H9 (cell line): ENCODE results near the gene GOLGA6A. TPM values are rescaled to one million over a fixed set of nuclear protein-coding genes. Genes with fewer than 3 reads are reported as not detected.

Experiments
- DNase-seq: peaks from one replicate; pipeline ENCODE4 v3.0.0-alpha.2; 2017
- H2AFZ ChIP-seq: one replicate; pipeline ENCODE4 v1.6.1; 2013; ENCODE audit warnings: mild to moderate bottlenecking, low read length, control low read depth, moderate library complexity
- H2AK5ac ChIP-seq: 2 replicates; pipeline ENCODE4 v1.6.1; 2013; ENCODE audit warnings: low read length, control low read depth, mixed read lengths; ENCODE audit not compliant: insufficient read length
- H2BK120ac ChIP-seq: one replicate; pipeline ENCODE4 v1.6.1; 2013; ENCODE audit warnings: low read depth, mild to moderate bottlenecking, low read length, control low read depth, inconsistent platforms; ENCODE audit not compliant: poor library complexity, severe bottlenecking
- H2BK12ac ChIP-seq: 2 replicates; pipeline ENCODE4 v1.6.1; 2013; ENCODE audit warnings: low read length, control low read depth, mixed read lengths, low read depth; ENCODE audit not compliant: insufficient read length
- H2BK15ac ChIP-seq: 2 replicates; pipeline ENCODE4 v1.6.1; 2013; ENCODE audit warnings: low read depth, low read length, control low read depth
- H2BK20ac ChIP-seq: one replicate; pipeline ENCODE4 v1.6.1; 2013; ENCODE audit warnings: low read depth, mild to moderate bottlenecking, low read length, control low read depth, inconsistent platforms; ENCODE audit not compliant: poor library complexity, severe bottlenecking
- H2BK5ac ChIP-seq: 2 replicates; pipeline ENCODE4 v1.6.1; 2013; ENCODE audit warnings: low read length, control low read depth, mixed read lengths; ENCODE audit not compliant: insufficient read length
- H3K14ac ChIP-seq: 2 replicates; pipeline ENCODE4 v1.6.1; 2013; ENCODE audit warnings: low read length, control low read depth; ENCODE audit not compliant: insufficient read depth
- H3K18ac ChIP-seq: 2 replicates; pipeline ENCODE4 v1.6.1; 2013; ENCODE audit warnings: low read depth, mild to moderate bottlenecking, mixed read lengths, low read length, control low read depth; ENCODE audit not compliant: insufficient read length
- H3K23ac ChIP-seq: 2 replicates; pipeline ENCODE4 v1.6.1; 2013; ENCODE audit warnings: low read length, control low read depth, mixed read lengths, low read depth; ENCODE audit not compliant: insufficient read length
- H3K23me2 ChIP-seq: 2 replicates; pipeline ENCODE4 v1.6.1; 2013; ENCODE audit warnings: low read depth, mild to moderate bottlenecking, mixed read lengths, low read length, control low read depth; ENCODE audit not compliant: insufficient read length, poor library complexity, severe bottlenecking
- H3K27ac ChIP-seq: 2 replicates; pipeline ENCODE4 v1.5.1; 2013; ENCODE audit warnings: low read length, control low read depth, mixed read lengths, low read depth; ENCODE audit not compliant: insufficient read length
- H3K27me3 ChIP-seq: 2 replicates; pipeline ENCODE4 v1.6.1; 2013; ENCODE audit warnings: low read length, control low read depth, inconsistent platforms; ENCODE audit not compliant: insufficient read depth
- H3K4ac ChIP-seq: 2 replicates; pipeline ENCODE4 v1.6.1; 2013; ENCODE audit warnings: low read depth, mild to moderate bottlenecking, control low read depth, inconsistent platforms, low read length, moderate library complexity
- H3K4me1 ChIP-seq: 2 replicates; pipeline ENCODE4 v1.6.1; 2013; ENCODE audit warnings: low read length, control low read depth, inconsistent platforms; ENCODE audit not compliant: insufficient read depth
- H3K4me2 ChIP-seq: 2 replicates; pipeline ENCODE4 v1.6.1; 2013; ENCODE audit warnings: low read length, control low read depth, mixed read lengths; ENCODE audit not compliant: insufficient read length, insufficient read depth
- H3K56ac ChIP-seq: 2 replicates; pipeline ENCODE4 v1.6.1; 2013; ENCODE audit warnings: low read depth, mild to moderate bottlenecking, mixed read lengths, low read length, control low read depth; ENCODE audit not compliant: insufficient read length
- H3K79me1 ChIP-seq: 2 replicates; pipeline ENCODE4 v1.6.1; 2013; ENCODE audit warnings: low read depth, mild to moderate bottlenecking, moderate library complexity, low read length, control low read depth, inconsistent platforms; ENCODE audit not compliant: insufficient read depth, poor library complexity, severe bottlenecking
- H3K79me2 ChIP-seq: 2 replicates; pipeline ENCODE4 v1.6.1; 2013; ENCODE audit warnings: low read length, control low read depth, inconsistent platforms; ENCODE audit not compliant: insufficient read depth
- H3K9ac ChIP-seq: 2 replicates; pipeline ENCODE4 v1.6.1; 2013; ENCODE audit warnings: low read length, control low read depth, mixed read lengths; ENCODE audit not compliant: insufficient read length; ENCODE audit errors: extremely low read depth
- H3K9me3 ChIP-seq: one replicate; pipeline ENCODE4 v1.6.1; 2013; ENCODE audit warnings: low read depth, low read length, inconsistent platforms; ENCODE audit not compliant: control insufficient read depth
- H3T11ph ChIP-seq: one replicate; pipeline ENCODE4 v1.6.1; 2013; ENCODE audit warnings: mild to moderate bottlenecking, low read length, control low read depth, inconsistent platforms
- H4K20me1 ChIP-seq: one replicate; pipeline ENCODE4 v1.6.1; 2013; ENCODE audit not compliant: control insufficient read depth, insufficient read length, insufficient read depth
- H4K5ac ChIP-seq: 2 replicates; pipeline ENCODE4 v1.6.1; 2013; ENCODE audit warnings: low read depth, mild to moderate bottlenecking, mixed read lengths, low read length, control low read depth; ENCODE audit not compliant: insufficient read length
- H4K8ac ChIP-seq: replicated peaks from 2 replicates; pipeline ENCODE4 v1.6.1; 2013; ENCODE audit warnings: low read length, control low read depth, mixed read lengths, low read depth; ENCODE audit not compliant: insufficient read length
- H4K91ac ChIP-seq: 2 replicates; pipeline ENCODE4 v1.6.1; 2013; ENCODE audit warnings: low read depth, mild to moderate bottlenecking, moderate library complexity, mixed read lengths, low read length, control low read depth; ENCODE audit not compliant: insufficient read length
- H3K27ac Mint-ChIP-seq, 3 experiments: 2 replicates in 2 of 3; 3 replicates in 1 of 3; pipeline ENCODE4 v1.8.0; 2020 to 2021; ENCODE audit warnings: mixed read lengths in 3 of 3, mild to moderate bottlenecking in 1 of 3, moderate library complexity in 1 of 3
- H3K27me3 Mint-ChIP-seq: 2 replicates; pipeline ENCODE4 v1.8.0; 2021; ENCODE audit warnings: low read depth, mild to moderate bottlenecking, moderate library complexity, mixed read lengths
- H3K36me3 Mint-ChIP-seq, 3 experiments: 2 replicates in 2 of 3; 3 replicates in 1 of 3; pipeline ENCODE4 v1.8.0; 2020 to 2021; ENCODE audit warnings: low read depth in 3 of 3, mixed read lengths in 3 of 3; ENCODE audit not compliant: insufficient read depth in 1 of 3
- H3K4me1 Mint-ChIP-seq, 2 experiments: 2 replicates each; pipeline ENCODE4 v1.8.0; 2020; ENCODE audit warnings: mixed read lengths in 2 of 2
- H3K4me3 Mint-ChIP-seq, 2 experiments: 2 replicates in 1 of 2; 3 replicates in 1 of 2; pipeline ENCODE4 v1.8.0; 2020 to 2021; ENCODE audit warnings: mild to moderate bottlenecking in 2 of 2, mixed read lengths in 2 of 2, moderate library complexity in 1 of 2
- H3K9me3 Mint-ChIP-seq, 2 experiments: 2 replicates in 1 of 2; 3 replicates in 1 of 2; pipeline ENCODE4 v1.8.0; 2020; ENCODE audit warnings: mild to moderate bottlenecking in 2 of 2, mixed read lengths in 2 of 2, moderate library complexity in 1 of 2
- WGBS: extraction: QIAGEN DNeasy Blood & Tissue Kit; methylation state at CpG from one replicate; pipeline ENCODE4 v1.1.7; 2013; ENCODE audit warnings: missing lambda C conversion rate, low lambda C conversion rate, mixed read lengths; ENCODE audit not compliant: insufficient read length; ENCODE audit errors: extremely low coverage; 5-methylcytosine and 5-hydroxymethylcytosine counted together
- total RNA-seq: library from RNA; stranded (reverse); gene quantifications from 2 replicates; pipeline ENCODE4 v1.2.1, GENCODE V29; 2021
- TF ChIP-seq, protein P1 (sequence below): fragments of 200-600 bp; sonication (generic); conservative IDR thresholded peaks from 3 replicates; pipeline ENCODE4 v1.8.0; 2021; ENCODE audit warnings: antibody characterized with exemption, mild to moderate bottlenecking

GOLGA6A gene
- total RNA-seq, 1 experiment from 2014 or later, result 0.72 TPM

GRCh38 chr15:74039656-74040010, 42.7 kb downstream of the GOLGA6A start:
- H3K27ac Mint-ChIP-seq, result no peak overlapping the region; a peak in 1 of 7 replicates
- H3K9me3 Mint-ChIP-seq, result no peaks in the 10 kb centered on the region; a peak in 1 of 5 replicates
- H4K5ac ChIP-seq, result no peak overlapping the region
- WGBS, result no CpG with 5 or more reads among the region's 5 CpGs
- H2BK20ac ChIP-seq, result no peak overlapping the region
- H3K4me1 ChIP-seq, result peaks cover 3% of the 10 kb centered on the region; the same call in 1 of the 2 replicates
- no peak overlapping the region for H3K23ac ChIP-seq
- no peak overlapping the region for H2BK15ac ChIP-seq
- H3K4ac ChIP-seq, result no peak overlapping the region
- peaks cover 31 to 37% of the 10 kb centered on the region in 2 experiments for H3K4me1 Mint-ChIP-seq
- no peak overlapping the region for H3T11ph ChIP-seq
- H2AFZ ChIP-seq, result no peak overlapping the region
- TF ChIP-seq, protein P1, sequence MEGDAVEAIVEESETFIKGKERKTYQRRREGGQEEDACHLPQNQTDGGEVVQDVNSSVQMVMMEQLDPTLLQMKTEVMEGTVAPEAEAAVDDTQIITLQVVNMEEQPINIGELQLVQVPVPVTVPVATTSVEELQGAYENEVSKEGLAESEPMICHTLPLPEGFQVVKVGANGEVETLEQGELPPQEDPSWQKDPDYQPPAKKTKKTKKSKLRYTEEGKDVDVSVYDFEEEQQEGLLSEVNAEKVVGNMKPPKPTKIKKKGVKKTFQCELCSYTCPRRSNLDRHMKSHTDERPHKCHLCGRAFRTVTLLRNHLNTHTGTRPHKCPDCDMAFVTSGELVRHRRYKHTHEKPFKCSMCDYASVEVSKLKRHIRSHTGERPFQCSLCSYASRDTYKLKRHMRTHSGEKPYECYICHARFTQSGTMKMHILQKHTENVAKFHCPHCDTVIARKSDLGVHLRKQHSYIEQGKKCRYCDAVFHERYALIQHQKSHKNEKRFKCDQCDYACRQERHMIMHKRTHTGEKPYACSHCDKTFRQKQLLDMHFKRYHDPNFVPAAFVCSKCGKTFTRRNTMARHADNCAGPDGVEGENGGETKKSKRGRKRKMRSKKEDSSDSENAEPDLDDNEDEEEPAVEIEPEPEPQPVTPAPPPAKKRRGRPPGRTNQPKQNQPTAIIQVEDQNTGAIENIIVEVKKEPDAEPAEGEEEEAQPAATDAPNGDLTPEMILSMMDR, result no peak
- no peak overlapping the region for H2BK120ac ChIP-seq
- H3K9me3 ChIP-seq, result no peaks in the 10 kb centered on the region
- no peak overlapping the region for H3K18ac ChIP-seq
- H3K4me2 ChIP-seq, result no peak overlapping the region
- H4K8ac ChIP-seq, result no peak overlapping the region
- no peaks in the 10 kb centered on the region for H3K79me2 ChIP-seq
- H4K20me1 ChIP-seq, result no peaks in the 10 kb centered on the region
- no peak overlapping the region for H3K27ac ChIP-seq
- no peak for DNase-seq
- H3K79me1 ChIP-seq, result no peaks in the 10 kb centered on the region
- H3K36me3 Mint-ChIP-seq, result peaks cover 4 to 8% (median 6%) of the 10 kb centered on the region in 3 experiments; a peak in 4 of 7 replicates
- H3K27me3 ChIP-seq, result no peaks in the 10 kb centered on the region
- H2BK12ac ChIP-seq, result no peak overlapping the region
- H3K56ac ChIP-seq, result no peak overlapping the region
- peaks cover 4% of the 10 kb centered on the region for H3K27me3 Mint-ChIP-seq
- H2AK5ac ChIP-seq, result no peak overlapping the region
- no peak overlapping the region for H4K91ac ChIP-seq
- H3K4me3 Mint-ChIP-seq, result no peak overlapping the region
- no peaks in the 10 kb centered on the region for H3K23me2 ChIP-seq
- no peak overlapping the region for H3K9ac ChIP-seq
- H3K14ac ChIP-seq, result no peak overlapping the region
- H2BK5ac ChIP-seq, result no peak overlapping the region
